Measurements from ENCODE around the gene GKN2. TPM values are rescaled to one million over a fixed set of nuclear protein-coding genes. Genes with fewer than 3 reads are reported as not detected.

The GKN2 gene
- total RNA-seq, 1 experiment from 2014 or later: not detected

- Histone ChIP-seq H3K23ac (ENCODE audit: insufficient read length, low read depth, low read length) (no peak overlapping the region), H3K79me1 (ENCODE audit: insufficient read depth, low read depth, low read length, poor library complexity, severe bottlenecking) (no peaks in the 10 kb centered on the region), H2BK120ac (ENCODE audit: low read depth, low read length, poor library complexity, severe bottlenecking) (no peak overlapping the region), H3K14ac (ENCODE audit: insufficient read depth, low read length) (no peak overlapping the region), H3K9me3 (ENCODE audit: control insufficient read depth, low read depth, low read length) (no peaks in the 10 kb centered on the region), H3K23me2 (ENCODE audit: insufficient read length, low read depth, low read length, poor library complexity, severe bottlenecking) (no peaks in the 10 kb centered on the region), H3K79me2 (ENCODE audit: insufficient read depth, low read length) (no peaks in the 10 kb centered on the region), H2BK12ac (ENCODE audit: insufficient read length, low read depth, low read length) (no peak overlapping the region), H4K8ac (replicated peaks; ENCODE audit: insufficient read length, low read depth, low read length) (no peak overlapping the region), H4K20me1 (ENCODE audit: control insufficient read depth, insufficient read depth, insufficient read length) (no peaks in the 10 kb centered on the region), H3K4ac (ENCODE audit: low read depth, low read length) (no peak overlapping the region), H3K9ac (ENCODE audit: extremely low read depth, insufficient read length, low read length) (no peak overlapping the region), H2BK5ac (ENCODE audit: insufficient read length, low read length) (no peak overlapping the region), H3K18ac (ENCODE audit: insufficient read length, low read depth, low read length) (no peak overlapping the region), H2AFZ (ENCODE audit: low read length) (no peak overlapping the region), H3K4me2 (ENCODE audit: insufficient read depth, insufficient read length, low read length) (no peak overlapping the region), H3T11ph (ENCODE audit: low read length) (no peak overlapping the region), H3K27me3 (ENCODE audit: insufficient read depth, low read length) (no peaks in the 10 kb centered on the region), H2AK5ac (ENCODE audit: insufficient read length, low read length) (no peak overlapping the region), H3K4me1 (ENCODE audit: insufficient read depth, low read length) (no peaks in the 10 kb centered on the region), H2BK15ac (ENCODE audit: low read depth, low read length) (no peak overlapping the region), H3K27ac (ENCODE audit: insufficient read length, low read depth, low read length) (no peak overlapping the region), H2BK20ac (ENCODE audit: low read depth, low read length, poor library complexity, severe bottlenecking) (no peak overlapping the region), H3K56ac (ENCODE audit: insufficient read length, low read depth, low read length) (no peak overlapping the region), H4K5ac (ENCODE audit: insufficient read length, low read depth, low read length) (no peak overlapping the region), H4K91ac (ENCODE audit: insufficient read length, low read depth, low read length) (no peak overlapping the region)
- Mint-ChIP-seq H3K4me3 (no peak overlapping the region), H3K27ac (no peak overlapping the region), H3K9me3 (no peaks in the 10 kb centered on the region), H3K27me3 (ENCODE audit: low read depth) (peaks cover 9% of the 10 kb centered on the region), H3K4me1 (no peaks in the 10 kb centered on the region), H3K36me3 (ENCODE audit: insufficient read depth in 1 of 3, low read depth in 3 of 3) (no peaks in the 10 kb centered on the region; a peak in 1 of 7 replicates)
- no peak for TF ChIP-seq CTCF (conservative IDR thresholded peaks at IDR 0.05)
- no CpG with 5 or more reads among the region's 4 CpGs for WGBS (ENCODE audit: extremely low coverage, insufficient read length, low lambda C conversion rate)
- DNase-seq: no peak
Measured at GRCh38 chr2:68994864-68995263, 42.2 kb upstream of the GKN2 start.

Data from H9 (cell line).